ENCODE data around the gene RNF112. TPM values are rescaled to one million over a fixed set of nuclear protein-coding genes. Genes with fewer than 3 reads are reported as not detected.

The RNF112 gene
- total and polyA plus RNA-seq, 2 of the 13 experiments (the other 11 are each of a cell fraction or from before 2014, with no cell fraction given) = 0.05 TPM; not detected in 1

DNA sequence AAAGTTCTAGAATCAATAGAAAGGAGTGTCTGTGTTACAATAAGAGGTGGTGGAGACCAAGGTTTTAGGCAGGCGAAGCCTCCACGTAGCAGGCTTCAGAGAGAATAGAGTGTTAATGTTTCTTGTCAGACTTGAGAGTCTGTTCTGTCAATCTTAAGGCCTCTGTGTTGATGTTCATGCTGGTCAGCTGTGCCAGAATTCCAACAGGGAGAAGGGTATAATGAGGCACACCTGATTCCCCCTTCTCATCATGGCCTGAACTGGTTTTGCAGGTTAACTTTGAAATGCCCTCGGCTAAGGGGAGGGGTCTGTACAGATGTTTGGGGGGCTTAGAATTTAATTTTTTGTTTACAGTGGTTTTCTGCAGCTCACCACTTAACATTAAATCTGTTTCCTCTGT lies 46.0 kb downstream of the RNF112 start:
- ChIA-PET POLR2A (no interaction called here), CTCF (ENCODE audit: low intra/inter-chr PET ratio, low total read pairs) (no interaction called here)
- Histone ChIP-seq H3K36me3 (replicated peaks in 1 of 2; ENCODE audit: control insufficient read depth in 1 of 2, insufficient read depth in 2 of 2, low read length in 2 of 2) (no peaks in the 10 kb centered on the region), H3K9ac (ENCODE audit: insufficient read depth, low read depth, low read length) (no peak overlapping the region), H3K4me2 (ENCODE audit: low read depth, low read length) (no peak overlapping the region), H3K9me3 (ENCODE audit: low read length) (no peaks in the 10 kb centered on the region), H3K4me3 (replicated peaks in 1 of 3; ENCODE audit: insufficient read depth in 1 of 3, low read depth in 2 of 3, low read length in 3 of 3) (no peak overlapping the region), H3K27me3 (ENCODE audit: control insufficient read depth in 1 of 2, insufficient read depth in 2 of 2, low read length in 2 of 2) (peaks cover 1 to 13% of the 10 kb centered on the region in 2 experiments; a peak in 3 of 5 replicates), H3K4me1 (ENCODE audit: insufficient read depth, low read length) (no peaks in the 10 kb centered on the region), H4K20me1 (ENCODE audit: insufficient read depth, low read length) (no peaks in the 10 kb centered on the region), H3K27ac (ENCODE audit: extremely low read length, insufficient read depth, low read length) (no peak overlapping the region), H3K79me2 (ENCODE audit: insufficient read depth, low read length) (no peaks in the 10 kb centered on the region), H2AFZ (ENCODE audit: low read length) (no peak overlapping the region)
- intact Hi-C loops (cut with micrococcal nuclease; ENCODE audit: unreplicated experiment) (no loop called here), in situ Hi-C loops (cut with HindIII; ENCODE audit: extremely low pct_ligation_motif_present, low pct_unique_long_range_greater_than_20kb) (no loop called here)
- FAIRE-seq = no peak
- no peak for DNase-seq (ENCODE audit: low spot score)
- TF ChIP-seq, protein P1, sequence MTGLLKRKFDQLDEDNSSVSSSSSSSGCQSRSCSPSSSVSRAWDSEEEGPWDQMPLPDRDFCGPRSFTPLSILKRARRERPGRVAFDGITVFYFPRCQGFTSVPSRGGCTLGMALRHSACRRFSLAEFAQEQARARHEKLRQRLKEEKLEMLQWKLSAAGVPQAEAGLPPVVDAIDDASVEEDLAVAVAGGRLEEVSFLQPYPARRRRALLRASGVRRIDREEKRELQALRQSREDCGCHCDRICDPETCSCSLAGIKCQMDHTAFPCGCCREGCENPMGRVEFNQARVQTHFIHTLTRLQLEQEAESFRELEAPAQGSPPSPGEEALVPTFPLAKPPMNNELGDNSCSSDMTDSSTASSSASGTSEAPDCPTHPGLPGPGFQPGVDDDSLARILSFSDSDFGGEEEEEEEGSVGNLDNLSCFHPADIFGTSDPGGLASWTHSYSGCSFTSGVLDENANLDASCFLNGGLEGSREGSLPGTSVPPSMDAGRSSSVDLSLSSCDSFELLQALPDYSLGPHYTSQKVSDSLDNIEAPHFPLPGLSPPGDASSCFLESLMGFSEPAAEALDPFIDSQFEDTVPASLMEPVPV (CRISPR knock-in tag; IDR thresholded peaks at IDR 0.05) = no peak
- TF ChIP-seq, protein P2, sequence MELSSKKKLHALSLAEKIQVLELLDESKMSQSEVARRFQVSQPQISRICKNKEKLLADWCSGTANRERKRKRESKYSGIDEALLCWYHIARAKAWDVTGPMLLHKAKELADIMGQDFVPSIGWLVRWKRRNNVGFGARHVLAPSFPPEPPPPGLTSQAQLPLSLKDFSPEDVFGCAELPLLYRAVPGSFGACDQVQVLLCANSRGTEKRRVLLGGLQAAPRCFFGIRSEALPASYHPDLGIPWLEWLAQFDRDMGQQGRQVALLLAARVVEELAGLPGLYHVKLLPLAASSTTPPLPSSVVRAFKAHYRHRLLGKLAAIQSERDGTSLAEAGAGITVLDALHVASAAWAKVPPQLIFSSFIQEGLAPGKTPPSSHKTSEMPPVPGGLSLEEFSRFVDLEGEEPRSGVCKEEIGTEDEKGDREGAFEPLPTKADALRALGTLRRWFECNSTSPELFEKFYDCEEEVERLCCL (CRISPR knock-in tag; IDR thresholded peaks at IDR 0.05; ENCODE audit: borderline replicate concordance) = no peak
- no peak for TF ChIP-seq NKX3-1 (CRISPR knock-in tag; IDR thresholded peaks at IDR 0.05)
- no peak for TF ChIP-seq MIER2 (CRISPR knock-in tag; IDR thresholded peaks at IDR 0.05)
- TF ChIP-seq, protein P3, sequence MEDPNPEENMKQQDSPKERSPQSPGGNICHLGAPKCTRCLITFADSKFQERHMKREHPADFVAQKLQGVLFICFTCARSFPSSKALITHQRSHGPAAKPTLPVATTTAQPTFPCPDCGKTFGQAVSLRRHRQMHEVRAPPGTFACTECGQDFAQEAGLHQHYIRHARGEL (CRISPR knock-in tag; IDR thresholded peaks at IDR 0.05) = no peak
- TF ChIP-seq ZFP90 (CRISPR knock-in tag; IDR thresholded peaks at IDR 0.05; ENCODE audit: borderline replicate concordance) = no peak
- no peak for TF ChIP-seq ZNF703 (CRISPR knock-in tag; IDR thresholded peaks at IDR 0.05; ENCODE audit: borderline replicate concordance)
- TF ChIP-seq, protein P4, sequence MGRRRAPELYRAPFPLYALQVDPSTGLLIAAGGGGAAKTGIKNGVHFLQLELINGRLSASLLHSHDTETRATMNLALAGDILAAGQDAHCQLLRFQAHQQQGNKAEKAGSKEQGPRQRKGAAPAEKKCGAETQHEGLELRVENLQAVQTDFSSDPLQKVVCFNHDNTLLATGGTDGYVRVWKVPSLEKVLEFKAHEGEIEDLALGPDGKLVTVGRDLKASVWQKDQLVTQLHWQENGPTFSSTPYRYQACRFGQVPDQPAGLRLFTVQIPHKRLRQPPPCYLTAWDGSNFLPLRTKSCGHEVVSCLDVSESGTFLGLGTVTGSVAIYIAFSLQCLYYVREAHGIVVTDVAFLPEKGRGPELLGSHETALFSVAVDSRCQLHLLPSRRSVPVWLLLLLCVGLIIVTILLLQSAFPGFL (CRISPR knock-in tag; IDR thresholded peaks at IDR 0.05) = no peak
- no peak for TF ChIP-seq ZNF564 (CRISPR knock-in tag; IDR thresholded peaks at IDR 0.05)
- no peak for TF ChIP-seq TCF7L2 (IDR thresholded peaks at IDR 0.05; ENCODE audit: low read depth, low read length)
- TF ChIP-seq HOXA3 (CRISPR knock-in tag; IDR thresholded peaks at IDR 0.05) = no peak
- TF ChIP-seq, protein P5, sequence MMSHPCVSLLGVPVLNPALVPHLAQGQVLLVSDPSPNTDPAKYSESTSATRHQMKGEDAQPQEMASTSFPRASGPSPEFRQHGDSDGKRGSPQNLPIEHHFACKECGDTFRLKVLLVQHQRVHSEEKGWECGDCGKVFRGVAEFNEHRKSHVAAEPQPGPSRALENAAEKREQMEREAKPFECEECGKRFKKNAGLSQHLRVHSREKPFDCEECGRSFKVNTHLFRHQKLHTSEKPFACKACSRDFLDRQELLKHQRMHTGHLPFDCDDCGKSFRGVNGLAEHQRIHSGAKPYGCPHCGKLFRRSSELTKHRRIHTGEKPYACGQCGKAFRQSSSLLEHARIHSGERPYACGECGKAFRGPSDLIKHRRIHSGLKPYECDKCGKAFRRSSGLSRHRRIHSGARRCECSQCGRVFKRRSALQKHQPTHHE (CRISPR knock-in tag; IDR thresholded peaks at IDR 0.05; ENCODE audit: borderline replicate concordance) = no peak
- no TSS peak for BruUV-seq (replicated peaks)
- ATAC-seq = no peak
- WGBS (ENCODE audit: low lambda C conversion rate) = 70% methylated on average over 3 of the region's 3 CpGs

Measured in HepG2 (cell line).